H7 (cell line): ENCODE results near the gene L3MBTL3. TPM values are rescaled to one million over a fixed set of nuclear protein-coding genes. Genes with fewer than 3 reads are reported as not detected.

Source experiments
- DNase-seq: peaks from one replicate; pipeline ENCODE4 v3.0.0; 2012
- H3K27me3 ChIP-seq: 2 replicates; pipeline ENCODE4 v1.6.0; 2011; ENCODE audit warnings: mild to moderate bottlenecking, low read length; ENCODE audit not compliant: control insufficient read depth, insufficient read depth
- H3K36me3 ChIP-seq: replicated peaks from 2 replicates; pipeline ENCODE4 v1.5.1; 2011; ENCODE audit warnings: low read length; ENCODE audit not compliant: control insufficient read depth, insufficient read depth
- H3K4me3 ChIP-seq: 2 replicates; pipeline ENCODE4 v1.5.1; 2011; ENCODE audit warnings: low read depth, mild to moderate bottlenecking, control low read depth, low read length, moderate library complexity; ENCODE audit not compliant: insufficient read depth
- total RNA-seq: library from RNA; depleted of rRNA; stranded (reverse); fragments of >200 nt; shearing (Covaris generic); gene quantifications from 2 replicates; pipeline ENCODE4 v1.2.3, GENCODE V29; 2014

The L3MBTL3 gene
- total RNA-seq, 1 experiment from 2014 or later = 14.1 TPM

- DNase-seq = no peak
- Histone ChIP-seq H3K4me3 (no peak overlapping the region), H3K27me3 (no peaks in the 10 kb centered on the region), H3K36me3 (no peaks in the 10 kb centered on the region)
Measured at GRCh38 chr6:130012728-130013127, 5.7 kb upstream of the L3MBTL3 start.

DNA sequence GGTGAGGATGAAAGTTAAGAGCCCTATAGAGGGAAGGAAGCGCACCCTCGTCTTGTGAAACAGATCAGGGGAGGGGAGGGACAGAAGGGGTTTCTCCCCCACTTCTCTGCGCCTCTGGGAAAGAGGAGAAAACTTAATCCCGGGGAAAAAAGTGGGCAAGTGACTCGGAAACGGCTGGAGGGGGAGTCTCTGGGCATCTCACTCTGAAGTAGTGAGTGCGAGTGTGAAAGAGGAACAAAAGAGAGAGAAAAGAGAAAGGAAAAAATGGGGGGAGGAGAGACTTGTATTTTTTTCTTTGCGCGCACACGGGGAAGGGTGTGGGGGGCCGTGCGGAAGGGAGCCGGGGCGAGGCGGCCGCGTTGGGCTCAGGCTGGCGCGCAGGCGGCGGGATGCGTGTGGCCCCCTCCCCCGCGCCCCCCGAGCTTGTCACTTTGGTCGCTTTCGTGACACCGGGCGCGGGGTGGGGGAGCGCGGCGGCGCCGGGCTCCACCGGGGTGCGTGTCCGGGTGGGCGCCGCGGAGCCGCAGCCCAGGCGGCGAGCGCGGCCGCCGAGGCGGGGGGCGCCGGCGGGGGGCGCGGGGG, 454 bp downstream of the L3MBTL3 start:
- peak; percentile 69 for DNase-seq
- peak overlapping the region; percentile 78 for H3K4me3 ChIP-seq
- H3K27me3 ChIP-seq = peaks cover 2% of the 10 kb centered on the region; the same call in 1 of the 2 replicates
- no peaks in the 10 kb centered on the region for H3K36me3 ChIP-seq

GRCh38 chr6:130019326-130020072, 1.1 kb downstream of the L3MBTL3 start:
- peaks cover 2% of the 10 kb centered on the region; the same call in 1 of the 2 replicates for H3K27me3 ChIP-seq
- peak overlapping the region; percentile 78 for H3K4me3 ChIP-seq
- DNase-seq = no peak
- no peaks in the 10 kb centered on the region for H3K36me3 ChIP-seq

- Histone ChIP-seq H3K4me3 (peak overlapping the region; percentile 72), H3K27me3 (peaks cover 2% of the 10 kb centered on the region; the same call in 1 of the 2 replicates), H3K36me3 (no peaks in the 10 kb centered on the region)
- peak; percentile 75 for DNase-seq
Measured at GRCh38 chr6:130020073-130020906, 1.9 kb downstream of the L3MBTL3 start.

DNA sequence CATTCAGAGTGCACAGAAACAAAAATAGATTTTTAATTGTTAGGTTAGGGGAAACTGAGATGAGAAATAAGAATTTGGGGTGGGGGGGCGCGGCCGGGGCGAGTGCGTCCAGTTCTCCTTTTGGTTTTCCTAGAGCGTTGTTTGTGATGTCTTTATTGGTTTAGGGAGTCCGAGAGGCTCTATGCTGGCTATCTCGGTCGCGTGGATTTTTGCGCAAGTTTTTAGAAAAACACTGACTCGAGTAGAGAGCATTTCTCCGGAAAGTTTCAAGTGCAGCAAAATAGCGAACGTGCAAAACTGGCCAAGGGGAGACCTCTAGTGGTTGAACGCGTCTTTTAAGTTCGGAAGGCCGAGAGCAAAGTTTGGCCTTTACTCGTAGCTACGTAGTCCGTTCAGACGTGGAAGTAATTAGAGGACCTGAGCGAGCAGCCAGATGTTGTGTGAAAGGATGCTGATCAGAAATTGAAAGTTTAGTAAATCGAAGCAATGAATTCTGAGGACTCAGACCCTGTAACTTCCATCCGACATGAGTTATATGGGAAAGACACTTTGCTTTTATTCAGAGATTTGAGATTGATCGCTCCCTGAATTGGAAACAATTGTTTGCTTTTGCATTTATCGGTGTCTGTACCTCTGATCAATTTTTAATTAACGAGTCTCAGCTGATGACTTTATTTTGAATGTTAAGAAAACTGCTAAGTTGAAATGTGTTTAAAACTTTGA, 2.7 kb downstream of the L3MBTL3 start:
- peak overlapping the region; percentile 72 for H3K4me3 ChIP-seq
- DNase-seq = peak; percentile 67
- H3K36me3 ChIP-seq = no peaks in the 10 kb centered on the region
- peaks cover 2% of the 10 kb centered on the region; the same call in 1 of the 2 replicates for H3K27me3 ChIP-seq

DNA sequence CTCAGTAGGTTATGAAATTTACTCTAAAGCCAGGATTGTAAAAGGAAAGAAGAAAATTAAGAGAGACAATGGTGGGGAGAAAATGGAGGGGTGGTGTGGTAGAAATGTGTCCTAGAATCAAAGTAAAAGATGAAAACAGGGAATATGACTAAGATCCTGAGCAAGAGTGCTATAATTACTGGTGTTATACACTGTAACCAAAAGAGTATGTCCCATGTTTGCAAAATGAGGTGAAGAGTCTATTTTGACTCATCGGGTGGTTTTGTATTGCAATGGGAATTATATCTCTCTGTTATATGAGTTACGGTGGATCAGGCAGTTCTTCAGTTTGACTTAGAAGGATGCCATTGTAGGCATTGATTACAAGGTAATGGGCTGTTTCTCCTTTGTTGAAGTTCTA, 8.5 kb downstream of the L3MBTL3 start:
- H3K4me3 ChIP-seq = no peak overlapping the region
- H3K27me3 ChIP-seq = no peaks in the 10 kb centered on the region
- DNase-seq = no peak

GRCh38 chr6:130027948-130028347, 9.6 kb downstream of the L3MBTL3 start:
- no peak for DNase-seq
- Histone ChIP-seq H3K4me3 (no peak overlapping the region), H3K27me3 (no peaks in the 10 kb centered on the region), H3K36me3 (no peaks in the 10 kb centered on the region)

More for the DNA sequence above, 8.5 kb downstream of the L3MBTL3 start:
- H3K36me3 ChIP-seq = no peaks in the 10 kb centered on the region

GRCh38 chr6:130029163-130029562, 10.8 kb downstream of the L3MBTL3 start:
- Histone ChIP-seq H3K4me3 (no peak overlapping the region), H3K36me3 (no peaks in the 10 kb centered on the region), H3K27me3 (no peaks in the 10 kb centered on the region)
- DNase-seq = no peak

DNA sequence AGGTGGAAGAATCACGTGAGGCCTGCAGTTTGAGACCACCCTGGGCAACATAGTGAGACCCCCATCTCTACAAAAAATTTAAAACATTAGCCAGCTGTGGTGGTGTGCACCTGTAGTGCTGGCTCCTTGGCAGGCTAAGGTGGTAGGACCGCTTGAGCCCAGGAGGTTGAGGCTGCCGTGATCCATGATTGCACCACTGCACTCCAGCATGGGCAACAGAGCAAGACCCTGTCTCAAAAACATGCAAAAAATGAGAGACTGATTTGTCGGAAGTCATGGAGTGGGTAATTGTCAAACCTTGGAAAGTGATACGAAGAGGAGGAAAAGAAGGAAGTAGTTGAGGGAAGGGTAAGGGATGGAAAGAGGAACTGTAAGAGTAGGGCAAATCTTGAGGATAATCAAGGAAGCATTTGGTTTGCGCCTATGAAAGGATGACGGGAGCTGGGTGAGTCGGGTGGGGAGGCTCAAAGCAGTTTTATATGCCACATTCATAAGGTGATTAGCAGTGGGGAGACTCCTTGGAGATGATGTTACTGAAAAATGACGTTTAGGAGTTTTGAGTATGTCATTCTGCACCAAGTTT, 14.5 kb downstream of the L3MBTL3 start:
- Histone ChIP-seq H3K27me3 (no peaks in the 10 kb centered on the region), H3K36me3 (no peaks in the 10 kb centered on the region), H3K4me3 (no peak overlapping the region)
- DNase-seq = no peak

- no peak for DNase-seq
- Histone ChIP-seq H3K4me3 (no peak overlapping the region), H3K27me3 (no peaks in the 10 kb centered on the region), H3K36me3 (no peaks in the 10 kb centered on the region)
Measured at GRCh38 chr6:130033949-130034348, 15.6 kb downstream of the L3MBTL3 start.

DNA sequence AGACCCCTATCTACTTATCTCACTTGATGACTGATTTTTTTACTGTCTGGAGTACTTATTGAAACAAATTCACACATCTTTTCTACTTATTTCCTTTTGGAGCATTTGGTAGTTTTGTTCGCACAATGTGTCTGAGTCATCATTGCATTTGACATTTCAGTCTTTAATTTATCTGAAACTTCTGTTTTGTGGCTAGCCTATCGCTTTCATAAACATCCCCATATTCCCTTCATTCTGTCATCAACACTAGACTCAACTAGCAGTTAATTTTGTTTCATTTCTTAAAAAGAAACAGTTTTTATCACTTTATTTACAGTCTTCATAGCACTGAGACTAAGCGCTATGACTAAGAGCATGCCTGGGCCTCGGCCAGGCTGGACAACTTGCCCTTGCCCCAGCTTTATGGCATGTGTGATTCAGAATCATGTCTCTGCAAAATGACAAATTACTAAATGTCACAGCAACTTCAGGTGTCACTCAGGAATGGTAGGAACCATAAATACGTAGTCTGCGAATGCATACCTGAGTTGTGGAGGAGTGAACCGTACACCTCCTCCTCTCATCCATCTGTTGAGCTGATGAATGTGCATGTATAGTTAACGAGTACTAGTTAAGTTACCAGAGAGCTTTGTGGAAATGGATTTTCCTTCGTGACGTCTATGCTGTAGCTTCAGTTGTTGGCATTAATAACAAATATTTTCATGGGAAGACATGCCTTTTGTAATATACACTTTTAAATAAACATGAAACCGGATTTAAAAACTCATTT, 16.2 kb downstream of the L3MBTL3 start:
- no peak overlapping the region for H3K4me3 ChIP-seq
- DNase-seq = no peak
- no peaks in the 10 kb centered on the region for H3K36me3 ChIP-seq
- H3K27me3 ChIP-seq = no peaks in the 10 kb centered on the region

DNA sequence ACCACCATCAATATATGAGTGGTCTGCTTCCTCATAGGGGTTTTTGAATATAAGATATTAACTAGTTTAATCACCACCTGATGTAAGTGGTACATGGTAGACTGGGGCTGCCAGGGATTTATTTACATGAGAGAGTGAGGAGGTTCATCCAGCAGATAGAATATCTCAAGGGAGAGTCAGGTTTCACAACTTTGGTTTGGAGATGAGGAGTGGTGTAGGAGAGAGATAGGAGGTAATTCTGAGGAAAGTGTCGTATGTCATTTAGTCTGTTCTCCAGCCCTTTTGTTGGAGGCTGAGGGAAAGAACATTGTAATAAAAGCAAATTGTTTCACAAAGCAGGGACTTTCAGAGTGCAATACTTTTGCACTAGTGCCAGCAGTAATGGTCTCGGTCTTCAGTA, 16.8 kb downstream of the L3MBTL3 start:
- Histone ChIP-seq H3K36me3 (no peaks in the 10 kb centered on the region), H3K4me3 (no peak overlapping the region), H3K27me3 (no peaks in the 10 kb centered on the region)
- DNase-seq = no peak

DNA sequence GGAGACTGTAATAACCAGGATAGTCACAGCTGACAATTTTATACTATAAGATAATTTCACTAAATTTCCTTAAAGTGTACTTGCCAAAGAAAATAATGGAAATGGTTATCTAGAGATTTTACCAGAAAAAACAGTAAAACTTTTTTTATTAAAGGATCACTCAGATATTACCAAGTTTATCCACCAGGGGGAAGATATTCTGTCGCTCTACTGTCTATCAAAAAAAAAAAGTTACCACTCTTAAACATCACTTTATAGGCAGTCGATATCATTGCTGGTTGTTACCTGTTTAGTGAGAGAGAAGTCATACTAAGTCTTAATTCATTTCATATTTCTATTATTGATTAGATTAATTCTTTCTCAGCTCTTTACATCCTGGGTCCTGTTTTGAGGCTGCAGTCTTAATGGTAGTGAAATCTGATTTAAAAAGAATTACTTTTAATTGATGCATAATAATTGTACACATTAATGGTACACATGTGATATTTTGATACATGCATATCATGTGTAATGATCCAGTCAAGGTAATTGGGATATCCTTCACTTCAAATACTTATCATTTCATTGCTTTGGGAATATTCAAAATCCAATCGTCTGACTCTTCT, 18.9 kb downstream of the L3MBTL3 start:
- no peaks in the 10 kb centered on the region for H3K27me3 ChIP-seq
- no peak for DNase-seq
- no peak overlapping the region for H3K4me3 ChIP-seq
- no peaks in the 10 kb centered on the region for H3K36me3 ChIP-seq
